B cell (primary cell): ENCODE measurements around the gene PTPRN2.

ENCODE experiments used
- CTCF ChIP-seq: fragments of 200-600 bp; IDR thresholded peaks from one replicate; pipeline ENCODE4 v1.8.0; 2022; ENCODE audit warnings: antibody characterized with exemption, mild to moderate bottlenecking
- EZH2 ChIP-seq: IDR thresholded peaks from 2 replicates; pipeline ENCODE4 v1.6.1; 2012; ENCODE audit warnings: borderline replicate concordance, low read depth, mild to moderate bottlenecking, moderate library complexity, low read length; ENCODE audit not compliant: insufficient read depth, poor library complexity, severe bottlenecking

- no peak for TF ChIP-seq CTCF
- no peak for TF ChIP-seq EZH2
Observed at GRCh38 chr7:158609313-158609974, 21.8 kb upstream of the PTPRN2 start.
